Subcutaneous abdominal adipose tissue (tissue), 5 donors: Measurements from ENCODE around the gene APOL1.
"Not testable (repeated sequence)": the region's sequence is repeated elsewhere in the genome, so short reads cannot be mapped to it uniquely, and the experiment has no call there.

Source experiments
- H3K27ac ChIP-seq: one replicate; pipeline ENCODE4 v1.7.0; 2013; ENCODE audit warnings: low read depth, mild to moderate bottlenecking, inconsistent platforms, low read length, moderate library complexity
- H3K27me3 ChIP-seq, 5 donors: one replicate each; pipeline ENCODE4 v1.7.0; 2013; ENCODE audit warnings: low read length in 5 of 5, inconsistent platforms in 1 of 5; ENCODE audit not compliant: control insufficient read depth in 5 of 5, insufficient read depth in 4 of 5
- H3K36me3 ChIP-seq, 5 donors: one replicate each; pipeline ENCODE4 v1.7.0; 2013; ENCODE audit warnings: low read length in 5 of 5; ENCODE audit not compliant: control insufficient read depth in 5 of 5, insufficient read depth in 5 of 5
- H3K4me1 ChIP-seq, 5 donors: one replicate each; pipeline ENCODE4 v1.7.0; 2013; ENCODE audit warnings: low read length in 5 of 5, mild to moderate bottlenecking in 3 of 5, moderate library complexity in 1 of 5; ENCODE audit not compliant: control insufficient read depth in 5 of 5, insufficient read depth in 5 of 5
- H3K4me3 ChIP-seq, 5 donors: one replicate each; pipeline ENCODE4 v1.7.0; 2013; ENCODE audit warnings: low read length in 5 of 5, low read depth in 1 of 5
- H3K9ac ChIP-seq, 5 donors: one replicate each; pipeline ENCODE4 v1.7.0; 2013; ENCODE audit warnings: low read length in 5 of 5, mild to moderate bottlenecking in 4 of 5, moderate library complexity in 3 of 5
- H3K9me3 ChIP-seq, 5 donors: one replicate each; pipeline ENCODE4 v1.7.0; 2013; ENCODE audit warnings: low read length in 5 of 5; ENCODE audit not compliant: control insufficient read depth in 5 of 5
- donor health status: healthy.
- donor health status: healthy.
- donor health status: healthy.
- donor health status: healthy.
- donor health status: healthy.

Gene APOL1

DNA sequence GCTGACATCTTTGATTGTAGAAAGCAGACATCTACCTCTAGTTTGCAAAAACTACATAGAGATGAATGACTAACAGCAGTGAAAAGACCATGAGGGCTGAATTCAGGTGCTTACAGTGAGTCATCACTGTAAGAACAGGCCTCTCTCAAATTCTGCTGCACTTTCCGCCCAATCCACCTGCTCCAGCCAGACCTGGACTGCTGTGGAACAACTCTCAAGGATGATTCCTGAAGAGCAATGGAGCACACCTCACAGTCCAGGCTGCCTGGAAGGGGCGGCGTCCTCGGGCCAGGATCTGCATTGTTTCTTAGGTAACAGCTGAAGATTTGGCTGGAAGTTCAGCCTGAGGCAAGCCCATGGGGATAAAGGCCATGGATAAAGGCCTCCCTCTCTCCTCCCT, 28.7 kb upstream of the APOL1 start:
- no peak overlapping the region for H3K4me3 ChIP-seq
- no peak overlapping the region for H3K9ac ChIP-seq
- peaks cover 3 to 32% (median 20%) of the 10 kb centered on the region in 5 donors for H3K36me3 ChIP-seq
- no peak overlapping the region for H3K27ac ChIP-seq
- no peaks in the 10 kb centered on the region for H3K27me3 ChIP-seq
- H3K4me1 ChIP-seq, result peaks cover 0 to 9% (median 6%) of the 10 kb centered on the region in 5 donors
- no peaks in the 10 kb centered on the region for H3K9me3 ChIP-seq

GRCh38 chr22:36225333-36225922, 27.5 kb upstream of the APOL1 start:
- no peaks in the 10 kb centered on the region for H3K27me3 ChIP-seq
- H3K27ac ChIP-seq, result no peak overlapping the region
- no peaks in the 10 kb centered on the region for H3K9me3 ChIP-seq
- no peak overlapping the region for H3K9ac ChIP-seq
- H3K36me3 ChIP-seq, result peaks cover 3 to 43% (median 28%) of the 10 kb centered on the region in 5 donors
- H3K4me3 ChIP-seq, result no peak overlapping the region
- H3K4me1 ChIP-seq, result peaks cover 0 to 6% (median 2%) of the 10 kb centered on the region in 5 donors

DNA sequence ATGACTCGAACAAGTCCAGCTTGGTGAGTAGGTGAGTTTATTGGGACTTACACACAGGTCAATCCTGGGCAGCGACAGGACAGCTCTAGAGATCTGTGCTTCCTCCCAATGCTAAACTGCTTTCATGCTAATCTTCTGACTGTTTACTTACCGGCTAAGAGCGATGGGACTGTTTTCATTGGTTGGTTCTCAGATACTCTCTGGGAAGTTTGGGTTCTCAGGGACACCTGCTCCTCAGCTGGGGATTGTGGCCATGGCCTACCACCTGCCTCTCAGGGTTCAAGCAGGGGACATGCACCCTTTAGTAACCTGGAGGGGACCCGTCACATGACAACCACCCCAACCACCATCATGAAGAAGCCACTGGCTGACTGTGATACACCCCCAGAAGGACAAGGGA, 26.7 kb upstream of the APOL1 start:
- H3K27me3 ChIP-seq, result no peaks in the 10 kb centered on the region
- peaks cover 0 to 4% (median 0%) of the 10 kb centered on the region in 5 donors for H3K4me1 ChIP-seq

DNA sequence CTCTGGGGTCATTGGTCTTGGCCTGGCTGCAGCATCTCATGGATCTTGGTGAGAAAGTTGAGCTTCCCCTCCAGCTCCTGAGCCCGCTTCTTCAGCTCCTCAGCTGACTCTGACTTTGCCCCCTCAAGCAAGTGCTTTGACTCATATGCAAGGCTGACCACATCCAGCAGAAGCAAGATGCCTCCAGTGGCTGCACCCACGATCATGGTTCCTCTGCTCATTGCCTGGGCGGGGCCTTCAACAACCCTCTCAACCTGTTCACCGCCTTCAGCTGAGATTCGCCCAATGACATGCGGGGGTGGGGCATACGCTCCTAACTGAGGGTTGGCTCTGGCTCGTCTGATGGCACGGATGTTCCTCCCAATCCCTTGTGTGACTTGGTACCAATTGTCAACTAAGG, 25.5 kb upstream of the APOL1 start:
- no peak overlapping the region for H3K4me3 ChIP-seq
- peaks cover 7 to 63% (median 46%) of the 10 kb centered on the region in 5 donors for H3K36me3 ChIP-seq
- H3K4me1 ChIP-seq, result peaks cover 0 to 4% (median 0%) of the 10 kb centered on the region in 5 donors
- no peaks in the 10 kb centered on the region for H3K27me3 ChIP-seq
- H3K9ac ChIP-seq, result no peak overlapping the region
- H3K27ac ChIP-seq, result no peak overlapping the region
- no peaks in the 10 kb centered on the region for H3K9me3 ChIP-seq

More for the DNA sequence above, 26.7 kb upstream of the APOL1 start:
- H3K9ac ChIP-seq, result no peak overlapping the region
- H3K9me3 ChIP-seq, result no peaks in the 10 kb centered on the region
- H3K4me3 ChIP-seq, result no peak overlapping the region
- peaks cover 3 to 51% (median 35%) of the 10 kb centered on the region in 5 donors for H3K36me3 ChIP-seq
- no peak overlapping the region for H3K27ac ChIP-seq

DNA sequence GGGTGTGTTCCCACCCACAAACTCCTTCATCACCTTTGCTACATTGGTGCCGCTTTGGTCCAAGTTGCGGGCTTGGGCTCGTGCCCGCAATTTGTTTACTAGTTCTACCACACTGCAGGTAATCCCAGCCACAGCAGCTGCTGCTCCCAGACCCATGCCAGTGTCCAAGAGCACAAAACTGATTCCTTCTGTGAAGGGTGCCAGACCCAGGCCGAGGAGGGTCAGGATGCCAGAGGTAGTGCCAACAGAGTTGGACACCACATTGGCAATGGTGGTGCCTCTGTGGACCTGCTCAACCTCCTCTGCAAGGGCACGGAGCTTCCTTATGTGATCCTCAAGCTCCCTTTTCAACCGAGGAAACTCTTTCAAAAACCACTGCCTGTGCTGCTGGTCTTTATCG, 25.1 kb upstream of the APOL1 start:
- peaks cover 0 to 4% (median 0%) of the 10 kb centered on the region in 5 donors for H3K4me1 ChIP-seq
- H3K4me3 ChIP-seq, result no peak overlapping the region
- no peaks in the 10 kb centered on the region for H3K27me3 ChIP-seq
- H3K27ac ChIP-seq, result no peak overlapping the region
- H3K36me3 ChIP-seq, result peaks cover 7 to 67% (median 50%) of the 10 kb centered on the region in 5 donors
- no peak overlapping the region for H3K9ac ChIP-seq
- H3K9me3 ChIP-seq, result no peaks in the 10 kb centered on the region

DNA sequence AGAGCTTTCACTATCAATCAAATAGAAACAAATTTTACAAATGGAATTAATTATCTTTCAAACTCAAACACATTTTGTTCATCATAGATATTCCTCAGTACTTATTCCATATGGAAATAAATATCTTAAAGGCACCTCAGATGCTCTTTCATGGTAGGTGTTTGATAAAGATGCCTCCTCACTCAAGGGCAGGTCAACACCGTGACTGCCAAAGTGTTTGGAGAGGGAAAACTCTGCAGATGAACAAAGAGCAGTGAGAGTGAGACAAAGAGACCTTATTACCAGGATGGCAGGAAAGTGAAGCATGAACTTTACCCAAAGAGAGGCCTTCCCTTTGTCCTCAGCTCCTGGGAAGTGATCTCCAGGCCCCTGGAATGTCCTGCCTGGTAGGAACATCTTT, 24.6 kb upstream of the APOL1 start:
- H3K36me3 ChIP-seq, result peaks cover 7 to 73% (median 56%) of the 10 kb centered on the region in 5 donors
- not testable (repeated sequence) for H3K27ac ChIP-seq, H3K9ac ChIP-seq, H3K4me3 ChIP-seq, H3K9me3 ChIP-seq, H3K4me1 ChIP-seq, H3K27me3 ChIP-seq

- H3K9ac ChIP-seq, result no peak overlapping the region
- no peaks in the 10 kb centered on the region for H3K9me3 ChIP-seq
- no peak overlapping the region for H3K27ac ChIP-seq
- H3K27me3 ChIP-seq, result no peaks in the 10 kb centered on the region
- H3K4me3 ChIP-seq, result no peak overlapping the region
- H3K36me3 ChIP-seq, result peaks cover 7 to 78% (median 60%) of the 10 kb centered on the region in 5 donors
- H3K4me1 ChIP-seq, result no peaks in the 10 kb centered on the region
Measured at GRCh38 chr22:36228944-36229343, 24.0 kb upstream of the APOL1 start.

- H3K4me3 ChIP-seq, H3K4me1 ChIP-seq, H3K9ac ChIP-seq, H3K9me3 ChIP-seq, H3K27me3 ChIP-seq, H3K27ac ChIP-seq: not testable (repeated sequence)
- peaks cover 7 to 82% (median 60%) of the 10 kb centered on the region in 5 donors for H3K36me3 ChIP-seq
Measured at GRCh38 chr22:36229649-36230048, 23.3 kb upstream of the APOL1 start.

DNA sequence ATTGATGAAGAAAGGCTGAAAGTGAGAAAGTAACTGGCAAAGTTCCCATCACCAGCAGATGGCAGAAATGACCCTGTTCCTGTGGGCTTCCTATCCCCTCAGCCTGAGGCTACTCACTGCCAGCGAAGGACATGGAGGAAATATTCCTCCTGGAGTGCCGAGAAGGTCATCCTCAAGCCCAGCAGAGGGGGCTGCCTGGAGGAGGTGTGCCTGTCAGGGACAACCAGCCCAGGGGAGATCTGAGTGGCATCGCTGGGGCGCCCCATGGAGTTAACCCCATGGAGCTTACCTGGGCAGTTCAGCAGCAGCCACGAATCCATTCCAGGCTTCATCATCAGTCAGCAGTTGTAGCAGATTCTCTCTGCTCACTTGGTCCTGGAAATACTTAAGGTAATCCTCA, 21.9 kb upstream of the APOL1 start:
- not testable (repeated sequence) for H3K9me3 ChIP-seq, H3K9ac ChIP-seq, H3K27me3 ChIP-seq, H3K27ac ChIP-seq, H3K4me3 ChIP-seq
- H3K4me1 ChIP-seq, result peaks cover 0 to 16% (median 15%) of the 10 kb centered on the region in 5 donors
- peaks cover 11 to 82% (median 57%) of the 10 kb centered on the region in 5 donors for H3K36me3 ChIP-seq

DNA sequence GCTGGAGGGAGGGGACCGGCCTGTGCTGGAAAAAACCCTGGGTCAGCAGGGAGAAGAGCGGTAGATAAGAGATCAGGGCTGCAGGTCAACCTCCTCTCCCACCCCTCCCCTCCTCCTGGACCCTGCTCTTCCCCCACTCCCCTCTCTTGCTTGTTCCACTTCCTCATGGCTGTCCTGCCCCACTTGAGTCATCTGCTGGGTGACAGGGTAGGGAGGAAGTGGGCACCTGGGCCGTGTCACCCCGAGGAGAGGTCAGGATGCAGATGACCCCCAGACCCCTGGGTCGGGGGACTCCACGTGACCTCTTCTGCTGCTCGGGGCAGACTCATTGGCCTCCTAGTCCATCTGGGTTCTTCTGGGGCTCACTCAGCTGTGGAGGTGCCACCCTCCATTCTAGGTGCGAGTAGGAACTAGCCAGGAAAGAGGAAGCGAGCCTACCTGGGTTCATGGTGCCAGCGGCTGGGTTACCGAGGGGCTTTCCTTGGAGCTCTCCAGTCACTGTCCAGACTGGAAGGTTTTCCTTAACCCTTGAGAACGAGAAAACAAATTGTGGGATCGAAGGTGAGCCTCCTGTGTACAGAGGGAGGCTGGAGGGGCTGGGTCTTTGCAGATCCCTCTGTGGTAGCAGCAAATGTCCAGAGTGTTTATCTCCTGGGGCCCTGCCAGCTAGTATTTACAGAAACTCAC, 20.1 kb upstream of the APOL1 start:
- no peak overlapping the region for H3K27ac ChIP-seq
- peaks cover 2 to 34% (median 31%) of the 10 kb centered on the region in 5 donors for H3K4me1 ChIP-seq
- H3K9me3 ChIP-seq, result peaks cover 0 to 3% (median 0%) of the 10 kb centered on the region in 5 donors
- H3K36me3 ChIP-seq, result peaks cover 14 to 73% (median 54%) of the 10 kb centered on the region in 5 donors
- no peak overlapping the region for H3K4me3 ChIP-seq
- no peaks in the 10 kb centered on the region for H3K27me3 ChIP-seq
- H3K9ac ChIP-seq, result no peak overlapping the region
